Breast epithelium (tissue), 4 donors: ENCODE data around the gene LRPPRC. TPM values are rescaled to one million over a fixed set of nuclear protein-coding genes. Genes with fewer than 3 reads are reported as not detected.

Source experiments
- DNase-seq, 2 donors: peaks; one replicate each; pipeline ENCODE4 v3.0.0-alpha.2; 2019; ENCODE audit warnings: low spot score in 2 of 2
- H3K27ac ChIP-seq, 2 donors: fragments of 200-600 bp; sonication (generic) in 1 of 2; one replicate each; pipeline ENCODE4 v1.5.1; 2016 to 2019; ENCODE audit warnings: mild to moderate bottlenecking in 1 of 2
- H3K27me3 ChIP-seq, 2 donors: fragments of 200-600 bp; sonication (generic) in 1 of 2; one replicate each; pipeline versions ENCODE4 v1.5.1 to v1.6.0; 2017 to 2019; ENCODE audit warnings: control low read depth in 1 of 2, mild to moderate bottlenecking in 1 of 2
- H3K36me3 ChIP-seq: fragments of 200-600 bp; one replicate; pipeline ENCODE4 v1.5.1; 2019
- H3K4me1 ChIP-seq, 2 donors: fragments of 200-600 bp; sonication (generic); one replicate each; pipeline ENCODE4 v1.5.1; 2016 to 2019; ENCODE audit warnings: control low read depth in 1 of 2
- H3K4me3 ChIP-seq, 3 donors: fragments of 200-600 bp; sonication (generic); 1 replicate in 2 of 3; 2 replicates in 1 of 3; pipeline ENCODE4 v1.5.1; 2016 to 2019; ENCODE audit warnings: mild to moderate bottlenecking in 3 of 3, moderate library complexity in 2 of 3
- H3K9me3 ChIP-seq, 2 donors: fragments of 200-600 bp; sonication (generic) in 1 of 2; one replicate each; pipeline ENCODE4 v1.5.1; 2016 to 2019; ENCODE audit warnings: control low read depth in 1 of 2
- POLR2A ChIP-seq: fragments of 450-650 bp; IDR thresholded peaks from one replicate; pipeline ENCODE4 v1.6.1; 2016; ENCODE audit warnings: antibody characterized with exemption, mild to moderate bottlenecking, moderate library complexity
- POLR2AphosphoS5 ChIP-seq, 3 donors: sonication (generic); formaldehyde crosslinking; IDR thresholded peaks; one replicate each; pipeline ENCODE4 v1.6.1; 2017; ENCODE audit warnings: antibody characterized with exemption in 3 of 3
- intact Hi-C: fragments of 100-400 bp; cut with DNase I; formaldehyde crosslinking; loops from one replicate; pipeline ENCODE4 v1.15.1; 2023; ENCODE audit warnings: low total_unique reads
- total RNA-seq, 3 donors: library from RNA; depleted of rRNA; stranded (reverse); fragments of >200 nt; gene quantifications; one replicate each; pipeline ENCODE4 v1.1.0, GENCODE V29; 2016
- TF ChIP-seq, protein P1 (sequence below), 3 donors: fragments of 450-650 bp; IDR thresholded peaks; one replicate each; pipeline ENCODE4 v1.5.1; 2016 to 2017; ENCODE audit warnings: antibody characterized with exemption in 3 of 3, mild to moderate bottlenecking in 3 of 3, moderate library complexity in 3 of 3

Gene LRPPRC
- 10 to 100 TPM; 61.6 to 75.4 (median 65.1) TPM for total RNA-seq

GRCh38 chr2:43995733-43996533, at the start of gene LRPPRC:
Gene LRPPRC, minus strand, starts transcription at chr2:43995989. Its CDS starts 42 bp downstream, at chr2:43995947.
- Histone ChIP-seq H3K27me3 (no peaks in the 10 kb centered on the region), H3K9me3 (no peaks in the 10 kb centered on the region), H3K36me3 (no peaks in the 10 kb centered on the region), H3K4me1 (peaks cover 0 to 10% of the 10 kb centered on the region in 2 donors), H3K4me3 (peak within 1 kb of the TSS; percentile 91 to 100 (median 95)), H3K27ac (peak within 1 kb of the TSS; percentile 77 to 88)
- peak; percentile 89 to 91 for DNase-seq
- intact Hi-C loops, result no loop called here
- peak; percentile 62 to 88 (median 85) for TF ChIP-seq POLR2AphosphoS5 (IDR thresholded peaks at IDR 0.05)
- no peak for TF ChIP-seq POLR2A
- TF ChIP-seq, protein P1, sequence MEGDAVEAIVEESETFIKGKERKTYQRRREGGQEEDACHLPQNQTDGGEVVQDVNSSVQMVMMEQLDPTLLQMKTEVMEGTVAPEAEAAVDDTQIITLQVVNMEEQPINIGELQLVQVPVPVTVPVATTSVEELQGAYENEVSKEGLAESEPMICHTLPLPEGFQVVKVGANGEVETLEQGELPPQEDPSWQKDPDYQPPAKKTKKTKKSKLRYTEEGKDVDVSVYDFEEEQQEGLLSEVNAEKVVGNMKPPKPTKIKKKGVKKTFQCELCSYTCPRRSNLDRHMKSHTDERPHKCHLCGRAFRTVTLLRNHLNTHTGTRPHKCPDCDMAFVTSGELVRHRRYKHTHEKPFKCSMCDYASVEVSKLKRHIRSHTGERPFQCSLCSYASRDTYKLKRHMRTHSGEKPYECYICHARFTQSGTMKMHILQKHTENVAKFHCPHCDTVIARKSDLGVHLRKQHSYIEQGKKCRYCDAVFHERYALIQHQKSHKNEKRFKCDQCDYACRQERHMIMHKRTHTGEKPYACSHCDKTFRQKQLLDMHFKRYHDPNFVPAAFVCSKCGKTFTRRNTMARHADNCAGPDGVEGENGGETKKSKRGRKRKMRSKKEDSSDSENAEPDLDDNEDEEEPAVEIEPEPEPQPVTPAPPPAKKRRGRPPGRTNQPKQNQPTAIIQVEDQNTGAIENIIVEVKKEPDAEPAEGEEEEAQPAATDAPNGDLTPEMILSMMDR (IDR thresholded peaks at IDR 0.05), result peak in 1 of 3 donors; percentile 17

DNA sequence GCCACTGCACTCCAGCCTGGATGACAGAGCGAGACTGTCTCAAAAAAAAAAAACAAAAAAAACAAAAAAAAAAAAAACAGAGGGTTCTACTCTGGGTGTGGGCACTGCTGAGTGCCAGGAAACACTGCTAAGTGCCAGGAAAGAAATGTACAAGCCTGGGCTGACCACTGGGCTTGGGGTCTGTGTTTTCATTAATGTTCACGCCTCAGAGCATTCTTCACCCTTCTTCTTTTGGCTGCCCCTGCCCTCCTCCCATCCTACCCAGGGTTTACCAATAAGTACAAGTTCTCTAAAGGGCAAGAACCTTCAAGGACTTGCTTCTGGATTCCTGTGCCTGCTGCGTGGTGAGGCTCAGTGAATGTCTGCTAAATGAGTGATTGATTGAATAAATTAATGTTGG, 49.3 kb upstream of the LRPPRC start:
- intact Hi-C loops, result no loop called here
- no peak for DNase-seq
- no peaks in the 10 kb centered on the region for H3K27me3 ChIP-seq

DNA sequence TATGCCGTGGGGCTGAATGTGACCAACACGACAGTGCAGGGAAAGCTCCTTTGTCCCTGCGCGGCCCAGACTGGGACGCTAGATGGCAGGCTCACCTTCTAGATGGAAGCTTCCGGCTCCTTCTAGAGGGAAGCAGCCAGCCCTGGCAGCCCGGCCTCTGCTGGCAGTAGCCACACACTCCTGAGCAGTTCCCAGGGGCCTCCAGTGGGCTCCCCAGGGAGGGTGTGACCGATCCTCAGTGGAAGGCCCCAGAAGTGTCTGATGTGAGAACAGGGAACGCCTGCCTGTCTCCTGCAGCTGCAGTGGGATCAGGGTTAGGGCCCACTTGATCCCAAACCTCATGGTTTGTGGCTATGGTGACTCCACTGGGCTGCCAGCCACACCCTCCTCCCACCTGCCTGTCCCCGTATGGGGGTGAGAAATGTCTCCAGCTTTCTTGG, 48.5 kb upstream of the LRPPRC start:
- no peak for TF ChIP-seq POLR2AphosphoS5 (IDR thresholded peaks at IDR 0.05)
- no peak for TF ChIP-seq POLR2A
- TF ChIP-seq, protein P1 (IDR thresholded peaks at IDR 0.05), result peak in 2 of 3 donors; percentile 71 to 79
- Histone ChIP-seq H3K9me3 (no peaks in the 10 kb centered on the region), H3K4me1 (no peaks in the 10 kb centered on the region), H3K27ac (no peak overlapping the region), H3K4me3 (no peak overlapping the region), H3K27me3 (no peaks in the 10 kb centered on the region), H3K36me3 (no peaks in the 10 kb centered on the region)
- intact Hi-C loops, result no loop called here
- DNase-seq, result peak; percentile 52 to 75

More for the DNA sequence above, 49.3 kb upstream of the LRPPRC start:
- Histone ChIP-seq H3K27ac (no peak overlapping the region), H3K9me3 (no peaks in the 10 kb centered on the region), H3K4me3 (no peak overlapping the region), H3K4me1 (no peaks in the 10 kb centered on the region), H3K36me3 (no peaks in the 10 kb centered on the region)
- TF ChIP-seq, protein P1 (IDR thresholded peaks at IDR 0.05), result no peak
- no peak for TF ChIP-seq POLR2AphosphoS5 (IDR thresholded peaks at IDR 0.05)
- no peak for TF ChIP-seq POLR2A

DNA sequence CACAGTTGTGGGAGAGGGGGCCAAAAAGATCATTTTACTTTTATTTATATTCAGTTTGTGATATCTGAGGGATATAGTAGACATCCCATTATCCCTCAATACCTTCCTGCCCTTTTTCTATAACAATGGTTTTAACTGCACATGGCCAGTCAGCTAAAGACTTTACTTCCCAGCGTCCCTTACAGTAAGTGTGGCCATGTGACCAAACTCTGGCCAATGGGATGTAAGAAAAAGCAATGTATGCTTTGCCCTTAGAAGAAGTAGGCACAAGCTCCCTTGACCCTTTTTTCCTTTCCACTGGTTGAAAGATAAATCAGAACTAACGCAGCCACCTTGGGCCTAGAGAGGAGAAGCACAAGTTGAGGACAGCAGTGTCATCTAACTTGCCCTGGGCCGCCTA, 44.6 kb upstream of the LRPPRC start:
- no peaks in the 10 kb centered on the region for H3K4me1 ChIP-seq
- no peaks in the 10 kb centered on the region for H3K27me3 ChIP-seq
- H3K36me3 ChIP-seq, result no peaks in the 10 kb centered on the region
- no peak overlapping the region for H3K4me3 ChIP-seq
- TF ChIP-seq POLR2A (no peak), POLR2AphosphoS5 (IDR thresholded peaks at IDR 0.05) (no peak)
- TF ChIP-seq, protein P1 (IDR thresholded peaks at IDR 0.05), result no peak
- intact Hi-C loops, result no loop called here
- no peak for DNase-seq
- no peaks in the 10 kb centered on the region for H3K9me3 ChIP-seq
- no peak overlapping the region for H3K27ac ChIP-seq

DNA sequence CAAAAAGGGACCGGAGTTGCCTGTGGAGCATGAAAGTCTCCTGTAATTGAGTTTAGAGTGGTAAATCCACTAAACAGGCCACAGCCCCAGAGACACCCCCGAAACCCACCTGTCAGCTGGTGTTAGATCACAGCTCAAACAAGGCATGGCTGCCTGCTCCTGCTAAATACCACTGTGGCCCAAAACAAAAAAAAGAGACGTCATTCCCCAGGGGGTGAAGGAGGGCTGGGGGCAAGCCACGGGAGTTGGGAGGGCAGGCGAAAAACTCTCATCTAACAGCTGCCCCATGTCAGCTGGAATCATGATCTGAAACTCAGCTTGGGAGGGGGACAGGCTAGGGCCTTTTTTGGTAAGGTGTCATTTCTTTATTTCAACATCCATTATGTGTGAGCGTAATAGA, 42.5 kb upstream of the LRPPRC start:
- no peak for DNase-seq
- no peaks in the 10 kb centered on the region for H3K4me1 ChIP-seq

More for the DNA sequence above, 42.5 kb upstream of the LRPPRC start:
- Histone ChIP-seq H3K27me3 (no peaks in the 10 kb centered on the region), H3K4me3 (no peak overlapping the region), H3K27ac (no peak overlapping the region), H3K36me3 (no peaks in the 10 kb centered on the region), H3K9me3 (no peaks in the 10 kb centered on the region)
- TF ChIP-seq POLR2A (no peak), POLR2AphosphoS5 (IDR thresholded peaks at IDR 0.05) (no peak)
- intact Hi-C loops, result no loop called here
